Measurements from ENCODE around the gene MLLT1. TPM values are rescaled to one million over a fixed set of nuclear protein-coding genes. Genes with fewer than 3 reads are reported as not detected.
"Not testable (repeated sequence)": the region's sequence is repeated elsewhere in the genome, so short reads cannot be mapped to it uniquely, and the experiment has no call there.

The MLLT1 gene
- total RNA-seq, 1 donor from 2014 or later: 61.9 TPM

DNA sequence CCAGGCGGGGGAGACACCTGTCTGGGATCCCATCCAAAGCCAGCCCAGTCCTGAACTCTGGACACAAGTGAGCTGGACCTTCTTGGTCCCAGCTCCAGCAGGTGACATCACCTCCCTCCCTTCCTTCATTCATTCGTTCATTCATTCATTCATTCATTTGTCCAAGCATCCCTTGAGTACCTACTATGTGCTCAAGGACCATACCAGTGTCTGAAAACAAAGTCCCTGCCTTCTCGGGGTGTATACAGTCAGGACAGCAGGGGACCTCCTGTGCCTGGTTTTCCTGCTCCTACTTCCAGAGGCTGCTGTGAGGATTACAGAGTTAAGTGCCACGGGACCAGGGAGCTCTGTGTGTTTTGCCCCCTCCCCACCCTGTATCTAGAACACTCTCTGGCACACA is 39.6 kb upstream of the MLLT1 start:
- ATAC-seq: no peak
- DNase-seq: no peak
- Histone ChIP-seq H3K4me1 (no peaks in the 10 kb centered on the region), H3K9me3 (no peaks in the 10 kb centered on the region), H3K36me3 (no peaks in the 10 kb centered on the region), H3K27me3 (ENCODE audit: low read depth) (peaks cover 3% of the 10 kb centered on the region), H3K4me3 (no peak overlapping the region), H3K27ac (no peak overlapping the region)
- intact Hi-C loops (cut with DNase I): no loop called here
- no peak for TF ChIP-seq CTCF (IDR thresholded peaks at IDR 0.05)

GRCh38 chr19:6318772-6319171 is 39.0 kb upstream of the MLLT1 start:
- Histone ChIP-seq H3K4me3 (no peak overlapping the region), H3K9me3 (no peaks in the 10 kb centered on the region), H3K27ac (no peak overlapping the region), H3K4me1 (no peaks in the 10 kb centered on the region), H3K36me3 (no peaks in the 10 kb centered on the region), H3K27me3 (ENCODE audit: low read depth) (peaks cover 3% of the 10 kb centered on the region)
- no peak for DNase-seq
- ATAC-seq: no peak
- intact Hi-C loops (cut with DNase I): no loop called here
- TF ChIP-seq CTCF (IDR thresholded peaks at IDR 0.05): no peak

DNA sequence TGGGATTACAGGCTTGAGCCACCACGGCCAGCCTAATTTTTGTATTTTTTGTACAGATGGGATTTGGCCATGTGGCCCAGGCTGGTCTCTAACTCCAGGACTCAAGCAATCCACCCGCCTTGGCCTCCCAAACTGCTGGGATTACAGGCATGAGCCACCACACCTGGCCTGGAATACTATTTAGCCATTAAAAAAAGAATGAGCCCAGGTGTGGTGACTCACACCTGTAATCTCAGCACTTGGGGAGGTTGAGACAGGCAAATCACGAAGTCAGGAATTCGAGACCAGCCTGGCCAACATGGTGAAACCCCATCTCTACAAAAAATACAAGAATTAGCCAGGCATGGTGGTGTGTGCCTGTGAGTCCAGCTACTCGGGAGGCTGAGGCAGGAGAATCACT is 35.9 kb upstream of the MLLT1 start:
- H3K9me3 ChIP-seq; intact Hi-C loops (cut with DNase I); H3K27me3 ChIP-seq (ENCODE audit: low read depth); H3K4me3 ChIP-seq; ATAC-seq; DNase-seq; H3K4me1 ChIP-seq; H3K27ac ChIP-seq; H3K36me3 ChIP-seq: not testable (repeated sequence)

DNA sequence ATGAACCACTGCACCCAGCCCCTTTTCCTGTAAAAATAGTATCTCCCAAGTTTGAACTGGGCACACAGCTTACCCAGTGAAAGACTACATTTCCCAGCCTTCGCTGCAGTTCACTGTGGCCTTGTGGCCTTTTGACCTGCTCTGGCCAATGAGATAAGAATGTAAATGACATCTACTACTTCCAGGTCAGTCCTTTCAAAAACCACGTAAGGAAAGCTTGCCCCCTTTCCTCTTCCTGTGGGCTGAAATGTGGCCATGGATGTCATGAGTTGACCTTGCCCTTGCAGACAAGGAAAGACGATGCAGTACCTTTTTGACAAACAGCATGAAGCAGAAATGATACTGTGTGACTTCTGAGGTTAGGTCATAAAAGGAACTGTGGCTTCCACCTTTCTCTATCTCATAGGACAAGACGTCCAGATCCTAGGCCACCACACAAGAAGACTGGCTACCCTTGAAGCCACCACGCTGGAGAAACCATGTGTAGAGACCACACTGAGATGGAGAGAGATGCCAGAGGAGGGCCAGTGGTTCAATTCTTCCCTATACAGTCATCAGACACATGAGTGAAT is 33.7 kb upstream of the MLLT1 start:
- no peak overlapping the region for H3K4me3 ChIP-seq
- no peak for TF ChIP-seq CTCF (IDR thresholded peaks at IDR 0.05)
- no peaks in the 10 kb centered on the region for H3K9me3 ChIP-seq
- no peak for DNase-seq
- no peak for ATAC-seq
- H3K27ac ChIP-seq: no peak overlapping the region
- H3K4me1 ChIP-seq: no peaks in the 10 kb centered on the region
- no peaks in the 10 kb centered on the region for H3K27me3 ChIP-seq (ENCODE audit: low read depth)
- no peaks in the 10 kb centered on the region for H3K36me3 ChIP-seq
- intact Hi-C loops (cut with DNase I): no loop called here

DNA sequence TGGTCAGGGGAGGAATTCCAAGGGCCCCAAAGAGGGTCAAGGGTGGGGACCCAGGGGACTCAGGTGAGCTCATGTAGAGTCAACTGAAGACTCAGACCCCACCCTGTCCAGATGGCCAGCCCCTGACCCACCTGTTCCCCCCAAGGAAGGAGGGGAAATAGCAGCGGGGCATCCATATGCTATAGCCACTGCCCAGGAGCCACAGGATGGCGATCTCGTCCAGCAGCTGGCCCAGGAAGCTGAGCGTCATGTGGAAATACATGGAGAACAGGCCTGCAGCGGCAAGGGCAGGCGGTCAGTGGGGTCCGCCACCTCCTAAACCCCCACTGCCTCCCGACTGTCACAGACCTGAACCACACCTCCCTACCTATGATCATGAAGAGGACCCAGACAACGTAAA is 32.2 kb upstream of the MLLT1 start:
- DNase-seq (no peak), ATAC-seq (no peak)
- TF ChIP-seq CTCF (IDR thresholded peaks at IDR 0.05): no peak
- H3K4me3 ChIP-seq: no peak overlapping the region
- H3K4me1 ChIP-seq: no peaks in the 10 kb centered on the region
- H3K27me3 ChIP-seq (ENCODE audit: low read depth): no peaks in the 10 kb centered on the region
- intact Hi-C loops (cut with DNase I): no loop called here
- no peaks in the 10 kb centered on the region for H3K9me3 ChIP-seq
- no peaks in the 10 kb centered on the region for H3K36me3 ChIP-seq
- no peak overlapping the region for H3K27ac ChIP-seq

- no peaks in the 10 kb centered on the region for H3K4me1 ChIP-seq
- H3K27ac ChIP-seq: no peak overlapping the region
- peaks cover 11% of the 10 kb centered on the region for H3K9me3 ChIP-seq
- DNase-seq (no peak), ATAC-seq (no peak)
- intact Hi-C loops (cut with DNase I): loop anchor here (10.0 kb wide), 2 partner anchors 84 to 134 kb away; no protein-coding TSS in a partner anchor
- H3K36me3 ChIP-seq: no peaks in the 10 kb centered on the region
- H3K4me3 ChIP-seq: no peak overlapping the region
- H3K27me3 ChIP-seq (ENCODE audit: low read depth): no peaks in the 10 kb centered on the region
- no peak for TF ChIP-seq CTCF (IDR thresholded peaks at IDR 0.05)
These were observed 18.6 kb upstream of the MLLT1 start for GRCh38 chr19:6298413-6298812.

Data from lower lobe of right lung (tissue), 2 donors.